GM23338 (cell line): ENCODE results near the gene RXFP4.
"Not testable (repeated sequence)": the region's sequence is repeated elsewhere in the genome, so short reads cannot be mapped to it uniquely, and the experiment has no call there.

ENCODE experiments used
- CREB1 ChIP-seq: fragments of 250-450 bp; sonication (Bioruptor Pico); IDR thresholded peaks from 2 replicates; pipeline ENCODE4 v1.5.0; 2020; ENCODE audit warnings: low read depth, mild to moderate bottlenecking, moderate library complexity
- CTCF ChIP-seq, 2 experiments: fragments of 200-600 bp in 1 of 2; sonication (generic) in 1 of 2; conservative IDR thresholded peaks; 2 replicates each; pipeline versions ENCODE4 v1.5.1 to v1.6.1; 2016 to 2017; ENCODE audit warnings: antibody characterized with exemption in 2 of 2, low read depth in 2 of 2, mild to moderate bottlenecking in 2 of 2, moderate library complexity in 1 of 2
- ETS1 ChIP-seq: IDR thresholded peaks from 2 replicates; pipeline ENCODE4 v1.6.1; 2016; ENCODE audit warnings: antibody characterized with exemption
- EZH2 ChIP-seq: fragments of 200-600 bp; sonication (generic); IDR thresholded peaks from one replicate; pipeline ENCODE4 v1.8.0; 2017; ENCODE audit warnings: antibody characterized with exemption, mild to moderate bottlenecking, low read depth; ENCODE audit not compliant: unreplicated experiment
- EZH2phosphoT487 ChIP-seq: fragments of 200-600 bp; sonication (generic); IDR thresholded peaks from one replicate; pipeline ENCODE4 v1.8.1; 2018; ENCODE audit warnings: antibody characterized with exemption; ENCODE audit not compliant: unreplicated experiment
- JUNB ChIP-seq: IDR thresholded peaks from one replicate; pipeline ENCODE4 v1.6.1; 2016; ENCODE audit warnings: antibody characterized with exemption; ENCODE audit not compliant: unreplicated experiment
- NANOG ChIP-seq: IDR thresholded peaks from 2 replicates; pipeline ENCODE4 v1.6.1; 2016; ENCODE audit warnings: antibody characterized with exemption, borderline replicate concordance
- POLR2AphosphoS5 ChIP-seq: IDR thresholded peaks from 2 replicates; pipeline ENCODE4 v1.6.1; 2016; ENCODE audit warnings: antibody characterized with exemption, low read depth
- REST ChIP-seq: IDR thresholded peaks from one replicate; pipeline ENCODE4 v1.6.1; 2018; ENCODE audit warnings: antibody characterized with exemption; ENCODE audit not compliant: unreplicated experiment
- STAT1 ChIP-seq: IDR thresholded peaks from one replicate; pipeline ENCODE4 v1.6.1; 2016; ENCODE audit warnings: antibody characterized with exemption; ENCODE audit not compliant: unreplicated experiment
- ZNF114 ChIP-seq: fragments of 250-450 bp; sonication (Bioruptor Pico); IDR thresholded peaks from 2 replicates; pipeline ENCODE4 v1.5.0; 2020; ENCODE audit warnings: mild to moderate bottlenecking, moderate library complexity
- ZNF331 ChIP-seq: fragments of 250-450 bp; sonication (Bioruptor Pico); IDR thresholded peaks from 2 replicates; pipeline ENCODE4 v1.5.0; 2020; ENCODE audit warnings: low read depth, mild to moderate bottlenecking, moderate library complexity
- ZNF462 ChIP-seq: fragments of 250-450 bp; sonication (Bioruptor Pico); IDR thresholded peaks from 2 replicates; pipeline ENCODE4 v1.5.0; 2020; ENCODE audit warnings: mild to moderate bottlenecking, moderate library complexity

- TF ChIP-seq CTCF (conservative IDR thresholded peaks at IDR 0.05; ENCODE audit: low read depth in 2 of 2); EZH2phosphoT487; NANOG; EZH2; REST; POLR2AphosphoS5; ZNF114; ZNF462 (CRISPR knock-in tag); JUNB; ETS1; STAT1; CREB1 (CRISPR knock-in tag); ZNF331 (CRISPR knock-in tag): not testable (repeated sequence)
Measured at GRCh38 chr1:155896476-155896875, 45.0 kb upstream of the RXFP4 start.
